Astrocyte (in vitro differentiated cells and primary cell): ENCODE data around the gene TBC1D9. TPM values are rescaled to one million over a fixed set of nuclear protein-coding genes. Genes with fewer than 3 reads are reported as not detected.

Source experiments
- DNase-seq: peaks from one replicate; pipeline ENCODE4 v3.0.0-alpha.2; 2010; ENCODE audit warnings: low read depth
- FAIRE-seq: peaks from 2 replicates; lab custom pipeline; 2011; peaks lifted over from hg19 to GRCh38; lab: Jason Lieb, UNC
- H2AFZ ChIP-seq: 2 replicates; pipeline ENCODE4 v1.6.0; 2012; ENCODE audit warnings: low read depth, low read length, inconsistent platforms
- H3K27ac ChIP-seq: 2 replicates; pipeline ENCODE4 v1.5.1; 2011; ENCODE audit warnings: low read depth, low read length, inconsistent platforms
- H3K27me3 ChIP-seq: 2 replicates; pipeline ENCODE4 v1.6.0; 2011; ENCODE audit warnings: low read length, inconsistent platforms; ENCODE audit not compliant: insufficient read depth
- H3K36me3 ChIP-seq: 2 replicates; pipeline ENCODE4 v1.5.1; 2011; ENCODE audit warnings: low read length, inconsistent platforms; ENCODE audit not compliant: insufficient read depth
- H3K4me1 ChIP-seq: 2 replicates; pipeline ENCODE4 v1.5.1; 2011; ENCODE audit warnings: low read length, inconsistent platforms; ENCODE audit not compliant: insufficient read depth
- H3K4me2 ChIP-seq: 2 replicates; pipeline ENCODE4 v1.6.0; 2012; ENCODE audit warnings: low read length, inconsistent platforms
- H3K4me3 ChIP-seq: 2 replicates; pipeline ENCODE4 v1.5.1; 2011; ENCODE audit warnings: low read depth, mild to moderate bottlenecking, low read length, inconsistent platforms; ENCODE audit not compliant: insufficient read depth
- H3K79me2 ChIP-seq: 2 replicates; pipeline ENCODE4 v1.6.0; 2012; ENCODE audit warnings: mild to moderate bottlenecking, low read length, inconsistent platforms; ENCODE audit not compliant: insufficient read depth
- H3K9ac ChIP-seq: 2 replicates; pipeline ENCODE4 v1.6.0; 2012; ENCODE audit warnings: mild to moderate bottlenecking, low read length, inconsistent platforms
- H3K9me3 ChIP-seq: 2 replicates; pipeline ENCODE4 v1.5.1; 2012; ENCODE audit warnings: low read depth, mild to moderate bottlenecking, low read length, inconsistent platforms; ENCODE audit not compliant: insufficient read depth
- H4K20me1 ChIP-seq: 2 replicates; pipeline ENCODE4 v1.6.0; 2012; ENCODE audit warnings: low read length, inconsistent platforms; ENCODE audit not compliant: insufficient read depth
- H3K27ac Mint-ChIP-seq: one replicate; pipeline ENCODE4 v1.8.0; 2021; ENCODE audit warnings: mild to moderate bottlenecking, mixed read lengths; ENCODE audit not compliant: unreplicated experiment
- H3K27me3 Mint-ChIP-seq: one replicate; pipeline ENCODE4 v1.8.0; 2021; ENCODE audit warnings: low read depth, mixed read lengths; ENCODE audit not compliant: unreplicated experiment
- H3K36me3 Mint-ChIP-seq: one replicate; pipeline ENCODE4 v1.8.0; 2021; ENCODE audit warnings: low read depth, mixed read lengths; ENCODE audit not compliant: unreplicated experiment
- H3K4me1 Mint-ChIP-seq: one replicate; pipeline ENCODE4 v1.8.0; 2021; ENCODE audit warnings: low read depth, mixed read lengths; ENCODE audit not compliant: unreplicated experiment
- H3K4me3 Mint-ChIP-seq: one replicate; pipeline ENCODE4 v1.8.0; 2021; ENCODE audit warnings: mild to moderate bottlenecking, moderate library complexity, mixed read lengths; ENCODE audit not compliant: unreplicated experiment
- H3K9me3 Mint-ChIP-seq: one replicate; pipeline ENCODE4 v1.8.0; 2021; ENCODE audit warnings: mild to moderate bottlenecking, mixed read lengths; ENCODE audit not compliant: unreplicated experiment
- CTCF ChIP-seq: IDR thresholded peaks from 2 replicates; pipeline ENCODE4 v1.5.1; 2011; ENCODE audit warnings: low read depth, mild to moderate bottlenecking, inconsistent platforms, low read length, moderate library complexity; ENCODE audit not compliant: insufficient read depth
- EZH2 ChIP-seq: IDR thresholded peaks from 2 replicates; pipeline ENCODE4 v1.6.1; 2012; ENCODE audit warnings: mild to moderate bottlenecking, low read length, inconsistent platforms; ENCODE audit not compliant: insufficient read depth
- total RNA-seq: library from RNA; stranded (reverse); gene quantifications from 2 replicates; pipeline ENCODE4 v1.2.1, GENCODE V29; 2021

TBC1D9 gene
- total RNA-seq, 1 donor from 2014 or later, result 31.6 TPM

DNA sequence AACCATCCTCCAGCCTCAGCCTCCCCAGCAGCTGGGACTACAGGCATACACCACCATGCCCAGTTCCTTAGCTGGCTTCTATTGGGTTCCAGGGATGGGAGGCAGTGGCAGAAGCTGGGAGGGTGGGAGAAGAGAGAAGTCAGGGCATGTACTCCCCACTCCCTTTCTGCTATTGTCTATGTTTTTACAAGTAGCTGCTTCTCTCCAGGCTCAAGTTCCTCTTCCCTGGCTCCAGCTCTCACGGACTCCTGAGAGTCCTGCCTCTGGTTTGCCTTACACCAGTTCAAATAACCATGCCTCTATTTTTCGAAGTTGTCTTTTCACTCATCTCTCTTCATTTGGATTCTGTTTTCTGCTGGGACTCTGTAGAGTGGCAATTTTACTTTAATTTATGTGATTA lies 2.9 kb downstream of the TBC1D9 start:
- Mint-ChIP-seq H3K27ac (no peak overlapping the region), H3K36me3 (peaks cover 6% of the 10 kb centered on the region), H3K9me3 (peaks cover under 1% of the 10 kb centered on the region), H3K4me3 (peak overlapping the region; percentile 74), H3K4me1 (peaks cover 20% of the 10 kb centered on the region), H3K27me3 (no peaks in the 10 kb centered on the region)
- TF ChIP-seq EZH2 (no peak), CTCF (no peak)
- Histone ChIP-seq H3K9me3 (no peaks in the 10 kb centered on the region), H3K4me1 (peaks cover 7% of the 10 kb centered on the region), H3K4me3 (no peak overlapping the region), H3K79me2 (peaks cover 73% of the 10 kb centered on the region), H4K20me1 (peaks cover 18% of the 10 kb centered on the region), H3K36me3 (no peaks in the 10 kb centered on the region), H2AFZ (no peak overlapping the region), H3K9ac (no peak overlapping the region), H3K27me3 (no peaks in the 10 kb centered on the region), H3K4me2 (no peak overlapping the region), H3K27ac (no peak overlapping the region)
- DNase-seq (no peak), FAIRE-seq (no peak)

GRCh38 chr4:140752291-140753068 lies 3.7 kb downstream of the TBC1D9 start:
- FAIRE-seq (no peak), DNase-seq (no peak)
- Histone ChIP-seq H3K4me3 (no peak overlapping the region), H3K4me1 (peaks cover 7% of the 10 kb centered on the region), H3K27ac (no peak overlapping the region), H3K79me2 (peaks cover 81% of the 10 kb centered on the region), H3K4me2 (no peak overlapping the region), H3K36me3 (no peaks in the 10 kb centered on the region), H3K9ac (no peak overlapping the region), H2AFZ (no peak overlapping the region), H4K20me1 (peaks cover 18% of the 10 kb centered on the region), H3K9me3 (no peaks in the 10 kb centered on the region), H3K27me3 (no peaks in the 10 kb centered on the region)
- Mint-ChIP-seq H3K36me3 (peaks cover 8% of the 10 kb centered on the region), H3K27ac (no peak overlapping the region), H3K4me3 (no peak overlapping the region), H3K4me1 (peaks cover 16% of the 10 kb centered on the region), H3K9me3 (peaks cover 2% of the 10 kb centered on the region), H3K27me3 (no peaks in the 10 kb centered on the region)
- TF ChIP-seq CTCF, result no peak
- TF ChIP-seq EZH2, result no peak

DNA sequence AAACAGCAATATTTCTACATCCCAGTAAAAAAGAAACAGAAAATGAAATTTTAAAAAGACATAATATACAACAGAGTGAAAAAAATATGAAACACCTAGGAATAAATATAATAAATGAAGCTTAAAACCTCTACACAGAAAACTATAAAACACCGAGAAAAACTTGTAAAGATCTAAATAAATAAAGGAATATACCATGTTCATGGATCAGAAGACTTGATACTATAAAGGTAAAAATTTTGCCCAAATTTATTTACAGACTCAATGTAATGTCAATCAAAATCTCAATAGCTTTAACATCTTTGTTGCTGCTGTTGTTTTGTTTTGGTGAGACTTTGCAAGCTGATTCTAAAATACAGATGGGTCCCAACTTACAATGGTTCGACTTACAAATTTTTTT lies 5.7 kb downstream of the TBC1D9 start:
- Histone ChIP-seq H3K4me1 (no peaks in the 10 kb centered on the region), H3K9ac (no peak overlapping the region), H3K4me2 (no peak overlapping the region), H3K27me3 (no peaks in the 10 kb centered on the region), H3K4me3 (no peak overlapping the region), H3K36me3 (no peaks in the 10 kb centered on the region), H3K9me3 (no peaks in the 10 kb centered on the region), H3K79me2 (peaks cover 98% of the 10 kb centered on the region), H3K27ac (no peak overlapping the region), H4K20me1 (peaks cover 18% of the 10 kb centered on the region), H2AFZ (no peak overlapping the region)
- no peak for TF ChIP-seq CTCF
- no peak for TF ChIP-seq EZH2
- Mint-ChIP-seq H3K4me1 (peaks cover 13% of the 10 kb centered on the region), H3K4me3 (no peak overlapping the region), H3K27me3 (no peaks in the 10 kb centered on the region), H3K27ac (no peak overlapping the region), H3K9me3 (peaks cover 2% of the 10 kb centered on the region), H3K36me3 (peaks cover 8% of the 10 kb centered on the region)
- DNase-seq (no peak), FAIRE-seq (no peak)
